Stomach (tissue), 9 donors: Measurements from ENCODE around the gene GLS. TPM values are rescaled to one million over a fixed set of nuclear protein-coding genes. Genes with fewer than 3 reads are reported as not detected.

Source experiments
- DNase-seq, 2 donors: peaks; one replicate each; pipeline versions ENCODE4 v3.0.0 to v3.0.0-alpha.2; 2013 to 2019
- H3K27ac ChIP-seq, 5 donors: fragments of 200-600 bp in 4 of 5; sonication (generic) in 4 of 5; one replicate each; pipeline ENCODE4 v1.5.1; 2013 to 2019; ENCODE audit warnings: mild to moderate bottlenecking in 1 of 5, moderate library complexity in 1 of 5
- H3K27me3 ChIP-seq, 3 donors: fragments of 200-600 bp; sonication (generic); one replicate each; pipeline ENCODE4 v1.5.1; 2017 to 2019; ENCODE audit warnings: mixed run types in 1 of 3
- H3K36me3 ChIP-seq, 4 donors: fragments of 200-600 bp; sonication (generic); 1 replicate in 3 of 4; 2 replicates in 1 of 4; pipeline ENCODE4 v1.5.1; 2016 to 2019
- H3K4me1 ChIP-seq, 4 donors: fragments of 200-600 bp; sonication (generic); one replicate each; pipeline ENCODE4 v1.5.1; 2016 to 2019
- H3K4me3 ChIP-seq, 4 donors: fragments of 200-600 bp; sonication (generic) in 3 of 4; one replicate each; pipeline ENCODE4 v1.5.1; 2016 to 2019; ENCODE audit warnings: mild to moderate bottlenecking in 1 of 4
- H3K9me3 ChIP-seq, 4 donors: fragments of 200-600 bp; sonication (generic); one replicate each; pipeline ENCODE4 v1.5.1; 2016 to 2019
- EP300 ChIP-seq: sonication (generic); formaldehyde crosslinking; IDR thresholded peaks from one replicate; pipeline ENCODE4 v1.6.1; 2017; ENCODE audit warnings: antibody characterized with exemption
- POLR2A ChIP-seq, 4 donors: fragments of 450-650 bp; IDR thresholded peaks; one replicate each; pipeline ENCODE4 v1.6.1; 2016; ENCODE audit warnings: antibody characterized with exemption in 4 of 4, control low read depth in 2 of 4, mild to moderate bottlenecking in 1 of 4, moderate library complexity in 1 of 4
- POLR2AphosphoS5 ChIP-seq, 3 donors: sonication (generic); formaldehyde crosslinking; IDR thresholded peaks; one replicate each; pipeline ENCODE4 v1.6.1; 2016; ENCODE audit warnings: antibody characterized with exemption in 3 of 3
- WGBS, 5 donors: extraction: QIAGEN DNeasy Blood & Tissue Kit in 3 of 5; methylation state at CpG; one replicate each; pipeline versions ENCODE4 v1.1.5 to v1.1.7; 2013 to 2018; 5-methylcytosine and 5-hydroxymethylcytosine counted together
- intact Hi-C: fragments of 100-400 bp; cut with DNase I; formaldehyde crosslinking; loops from one replicate; pipeline ENCODE4 v1.15.1; 2023; ENCODE audit warnings: low total_unique reads
- polyA plus RNA-seq, 3 donors: library from polyadenylated mRNA; stranded (reverse); fragments of 200-250 nt; gene quantifications; one replicate each; pipeline ENCODE4 v1.2.3, GENCODE V29; 2013
- total RNA-seq, 5 donors: library from RNA; depleted of rRNA; stranded (reverse); fragments of >200 nt; gene quantifications; one replicate each; pipeline versions ENCODE4 v1.1.0 to v1.2.3, GENCODE V29; 2014 to 2016
- TF ChIP-seq, protein P1 (sequence below), 7 experiments: fragments of 450-650 bp in 4 of 7; fragments of 200-600 bp in 3 of 7; sonication (generic) in 3 of 7; IDR thresholded peaks; one replicate each; pipeline ENCODE4 v1.5.1; 2016 to 2019; ENCODE audit warnings: antibody characterized with exemption in 7 of 7, control low read depth in 2 of 7, mild to moderate bottlenecking in 1 of 7
- donor health status: healthy with polysubstance abuse.
- donor health status: Bipolar disorder and iron deficiency.
- donor health status: healthy.

The GLS gene
- total and polyA plus RNA-seq, 8 donors, result 9.6 to 353 (median 109) TPM

DNA sequence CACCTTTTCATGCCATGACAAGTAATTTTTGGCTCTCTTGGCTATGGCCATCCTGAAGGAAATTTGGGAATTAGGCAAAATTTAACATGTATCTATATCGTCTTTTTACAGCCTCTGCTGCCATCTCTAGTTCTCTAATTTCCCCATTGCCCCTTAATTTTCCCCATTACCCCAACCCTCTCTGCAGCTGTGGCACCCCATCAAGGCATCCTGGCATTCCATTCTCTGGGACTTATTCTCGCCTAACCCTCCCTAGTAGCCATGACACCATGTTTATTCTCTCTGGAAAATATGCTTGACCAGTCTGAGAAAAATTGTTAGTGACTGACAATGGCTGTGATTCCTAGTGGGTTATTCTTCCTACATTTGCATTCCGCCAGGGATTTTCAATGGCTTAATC lies 43.9 kb upstream of the GLS start:
- Histone ChIP-seq H3K9me3 (no peaks in the 10 kb centered on the region), H3K27me3 (no peaks in the 10 kb centered on the region), H3K27ac (no peak overlapping the region), H3K36me3 (no peaks in the 10 kb centered on the region), H3K4me1 (peaks cover 0 to 14% (median 6%) of the 10 kb centered on the region in 4 donors), H3K4me3 (no peak overlapping the region)
- DNase-seq, result no peak
- WGBS, 5 donors, result 60 to 77% (median 75%) methylated on average over 3 of the region's 3 CpGs
- intact Hi-C loops, result no loop called here
- TF ChIP-seq POLR2A (IDR thresholded peaks at IDR 0.05) (no peak), EP300 (no peak), POLR2AphosphoS5 (IDR thresholded peaks at IDR 0.05) (no peak)
- TF ChIP-seq, protein P1, sequence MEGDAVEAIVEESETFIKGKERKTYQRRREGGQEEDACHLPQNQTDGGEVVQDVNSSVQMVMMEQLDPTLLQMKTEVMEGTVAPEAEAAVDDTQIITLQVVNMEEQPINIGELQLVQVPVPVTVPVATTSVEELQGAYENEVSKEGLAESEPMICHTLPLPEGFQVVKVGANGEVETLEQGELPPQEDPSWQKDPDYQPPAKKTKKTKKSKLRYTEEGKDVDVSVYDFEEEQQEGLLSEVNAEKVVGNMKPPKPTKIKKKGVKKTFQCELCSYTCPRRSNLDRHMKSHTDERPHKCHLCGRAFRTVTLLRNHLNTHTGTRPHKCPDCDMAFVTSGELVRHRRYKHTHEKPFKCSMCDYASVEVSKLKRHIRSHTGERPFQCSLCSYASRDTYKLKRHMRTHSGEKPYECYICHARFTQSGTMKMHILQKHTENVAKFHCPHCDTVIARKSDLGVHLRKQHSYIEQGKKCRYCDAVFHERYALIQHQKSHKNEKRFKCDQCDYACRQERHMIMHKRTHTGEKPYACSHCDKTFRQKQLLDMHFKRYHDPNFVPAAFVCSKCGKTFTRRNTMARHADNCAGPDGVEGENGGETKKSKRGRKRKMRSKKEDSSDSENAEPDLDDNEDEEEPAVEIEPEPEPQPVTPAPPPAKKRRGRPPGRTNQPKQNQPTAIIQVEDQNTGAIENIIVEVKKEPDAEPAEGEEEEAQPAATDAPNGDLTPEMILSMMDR (IDR thresholded peaks at IDR 0.05), result no peak

DNA sequence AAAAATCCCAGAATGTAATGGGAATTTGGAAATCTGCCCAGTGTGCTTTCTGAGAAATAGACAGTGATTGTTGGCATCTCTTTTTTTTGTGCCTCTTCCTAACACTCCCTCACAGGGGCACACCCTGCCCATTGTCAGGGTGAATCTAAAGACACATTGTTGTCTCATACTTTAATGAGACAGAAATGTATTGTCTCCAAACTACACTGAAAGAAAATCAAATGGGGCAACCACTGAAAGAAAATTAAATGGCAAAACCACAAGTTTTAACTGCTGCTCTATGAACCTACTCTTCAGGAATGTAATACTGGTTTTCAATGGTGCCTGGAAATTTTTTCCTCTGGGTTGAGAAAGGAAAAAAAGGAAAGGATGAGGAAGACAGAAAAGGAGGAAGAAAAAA lies 43.2 kb upstream of the GLS start:
- no peak overlapping the region for H3K27ac ChIP-seq
- H3K9me3 ChIP-seq, result no peaks in the 10 kb centered on the region
- H3K4me1 ChIP-seq, result peaks cover 0 to 14% (median 6%) of the 10 kb centered on the region in 4 donors
- no peak for DNase-seq
- intact Hi-C loops, result no loop called here
- H3K4me3 ChIP-seq, result no peak overlapping the region
- H3K27me3 ChIP-seq, result no peaks in the 10 kb centered on the region
- H3K36me3 ChIP-seq, result no peaks in the 10 kb centered on the region
- no peak for TF ChIP-seq POLR2A (IDR thresholded peaks at IDR 0.05)
- no peak for TF ChIP-seq EP300
- TF ChIP-seq, protein P1 (IDR thresholded peaks at IDR 0.05), result no peak
- TF ChIP-seq POLR2AphosphoS5 (IDR thresholded peaks at IDR 0.05), result no peak

DNA sequence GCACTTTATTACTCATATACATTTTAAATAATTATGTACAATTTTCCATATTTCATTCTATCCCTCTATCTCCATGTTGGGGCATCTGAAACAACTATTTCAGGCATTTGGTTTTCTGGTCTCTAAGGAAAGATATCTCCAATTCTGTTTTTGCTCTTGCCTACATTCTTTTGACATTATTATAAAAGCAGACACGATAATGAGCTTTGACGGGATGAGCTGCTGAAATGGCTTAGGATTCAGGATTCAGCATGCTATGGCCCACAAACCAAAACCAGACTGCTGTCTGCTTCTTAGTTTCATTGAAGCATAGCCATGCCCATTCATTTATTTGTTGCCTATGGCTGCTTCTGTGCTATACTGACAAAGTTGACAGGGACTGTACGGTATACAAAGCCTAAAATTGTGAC lies 42.7 kb upstream of the GLS start:
- H3K36me3 ChIP-seq, result no peaks in the 10 kb centered on the region
- WGBS, 5 donors, result 87 to 96% (median 93%) methylated on average over 3 of the region's 3 CpGs
- no peaks in the 10 kb centered on the region for H3K9me3 ChIP-seq
- intact Hi-C loops, result no loop called here
- H3K27ac ChIP-seq, result no peak overlapping the region
- no peak overlapping the region for H3K4me3 ChIP-seq
- H3K27me3 ChIP-seq, result no peaks in the 10 kb centered on the region
- peaks cover 0 to 14% (median 6%) of the 10 kb centered on the region in 4 donors for H3K4me1 ChIP-seq
- no peak for DNase-seq
- no peak for TF ChIP-seq EP300
- no peak for TF ChIP-seq POLR2A (IDR thresholded peaks at IDR 0.05)
- TF ChIP-seq, protein P1 (IDR thresholded peaks at IDR 0.05), result no peak
- TF ChIP-seq POLR2AphosphoS5 (IDR thresholded peaks at IDR 0.05), result no peak

DNA sequence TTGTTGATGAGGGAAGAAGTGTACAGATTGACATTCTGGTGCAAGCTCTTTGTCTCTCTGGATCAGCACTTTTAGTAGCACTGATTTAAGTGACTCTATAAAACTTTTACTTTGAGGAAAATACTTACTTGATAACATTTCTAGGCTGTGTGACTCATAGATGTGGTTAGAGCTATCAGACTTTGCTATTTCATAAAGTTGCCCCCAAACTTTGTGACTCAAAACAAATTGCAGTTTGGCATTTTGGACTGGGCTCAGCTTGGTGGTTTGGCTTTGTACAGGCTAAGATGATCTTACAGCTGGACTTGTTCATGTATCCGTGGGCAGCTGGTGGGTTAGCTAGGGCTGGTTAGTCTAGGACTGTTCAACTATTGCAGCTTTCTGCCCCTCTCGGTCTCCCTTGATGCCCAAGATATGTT lies 42.1 kb upstream of the GLS start:
- DNase-seq, result no peak
- TF ChIP-seq, protein P1 (IDR thresholded peaks at IDR 0.05), result no peak
- TF ChIP-seq POLR2AphosphoS5 (IDR thresholded peaks at IDR 0.05) (no peak), POLR2A (IDR thresholded peaks at IDR 0.05) (no peak), EP300 (no peak)
- Histone ChIP-seq H3K36me3 (no peaks in the 10 kb centered on the region), H3K4me1 (peaks cover 0 to 14% (median 6%) of the 10 kb centered on the region in 4 donors), H3K27ac (no peak overlapping the region), H3K27me3 (no peaks in the 10 kb centered on the region), H3K9me3 (no peaks in the 10 kb centered on the region), H3K4me3 (no peak overlapping the region)
- WGBS, 5 donors, result 51 to 84% (median 75%) methylated on average over 2 of the region's 2 CpGs
- intact Hi-C loops, result no loop called here
